ENCODE results near the gene LUC7L3.
"Not testable (repeated sequence)": the region's sequence is repeated elsewhere in the genome, so short reads cannot be mapped to it uniquely, and the experiment has no call there.

Gene LUC7L3

GRCh38 chr17:50686494-50687199 lies 32.8 kb upstream of the LUC7L3 start:
- DNase-seq: no peak

GRCh38 chr17:50687200-50688066 lies 32.0 kb upstream of the LUC7L3 start:
- DNase-seq: no peak

- no peak for DNase-seq
Observed at GRCh38 chr17:50688245-50688644, 31.2 kb upstream of the LUC7L3 start.

- DNase-seq: no peak
Observed at GRCh38 chr17:50689251-50689650, 30.2 kb upstream of the LUC7L3 start.

GRCh38 chr17:50689956-50690886 lies 29.2 kb upstream of the LUC7L3 start:
- DNase-seq: no peak

- no peak for DNase-seq
Observed at GRCh38 chr17:50690887-50691549, 28.4 kb upstream of the LUC7L3 start.

- DNase-seq: no peak
Observed at GRCh38 chr17:50691550-50692447, 27.6 kb upstream of the LUC7L3 start.

GRCh38 chr17:50692448-50693035 lies 26.9 kb upstream of the LUC7L3 start:
- DNase-seq: no peak

- DNase-seq: no peak
Observed at GRCh38 chr17:50693036-50693682, 26.2 kb upstream of the LUC7L3 start.

GRCh38 chr17:50696365-50696879 lies 23.0 kb upstream of the LUC7L3 start:
- no peak for DNase-seq

- DNase-seq: no peak
Observed at GRCh38 chr17:50697062-50697461, 22.3 kb upstream of the LUC7L3 start.

GRCh38 chr17:50697663-50698272 lies 21.6 kb upstream of the LUC7L3 start:
- DNase-seq: no peak

GRCh38 chr17:50699410-50699809 lies 20.0 kb upstream of the LUC7L3 start:
- no peak for DNase-seq

GRCh38 chr17:50703162-50703561 lies 16.2 kb upstream of the LUC7L3 start:
- no peak for DNase-seq

- peak; percentile 92 for DNase-seq
Observed at GRCh38 chr17:50707289-50708049, 11.9 kb upstream of the LUC7L3 start, which contains the start of gene ANKRD40. Gene ANKRD40 (minus strand): TSS chr17:50707914. CDS start chr17:50707654, 260 bp downstream.

- DNase-seq: no peak
Observed at GRCh38 chr17:50708050-50709000, 11.1 kb upstream of the LUC7L3 start.

GRCh38 chr17:50709053-50709452 lies 10.3 kb upstream of the LUC7L3 start:
- not testable (repeated sequence) for DNase-seq

GRCh38 chr17:50710025-50710424 lies 9.4 kb upstream of the LUC7L3 start:
- DNase-seq: no peak

All from activated T-cell treated with anti-CD3 and anti-CD28 coated beads for 4 hours (primary cell).